CD4-positive, alpha-beta T cell treated with Interleukin-6 for 4 hours (primary cell): ENCODE measurements around the gene ANKRD45.
"Not testable (repeated sequence)": the region's sequence is repeated elsewhere in the genome, so short reads cannot be mapped to it uniquely, and the experiment has no call there.

Source experiments
- DNase-seq: peaks from one replicate; pipeline ENCODE4 v3.0.0-alpha.2; 2020; ENCODE audit warnings: mixed read lengths

The ANKRD45 gene

GRCh38 chr1:173568483-173568882 lies 101.2 kb downstream of the ANKRD45 start:
- DNase-seq, result no peak

GRCh38 chr1:173563846-173564245 lies 105.8 kb downstream of the ANKRD45 start:
- not testable (repeated sequence) for DNase-seq

GRCh38 chr1:173562813-173563212 lies 106.8 kb downstream of the ANKRD45 start:
- DNase-seq, result no peak

DNA sequence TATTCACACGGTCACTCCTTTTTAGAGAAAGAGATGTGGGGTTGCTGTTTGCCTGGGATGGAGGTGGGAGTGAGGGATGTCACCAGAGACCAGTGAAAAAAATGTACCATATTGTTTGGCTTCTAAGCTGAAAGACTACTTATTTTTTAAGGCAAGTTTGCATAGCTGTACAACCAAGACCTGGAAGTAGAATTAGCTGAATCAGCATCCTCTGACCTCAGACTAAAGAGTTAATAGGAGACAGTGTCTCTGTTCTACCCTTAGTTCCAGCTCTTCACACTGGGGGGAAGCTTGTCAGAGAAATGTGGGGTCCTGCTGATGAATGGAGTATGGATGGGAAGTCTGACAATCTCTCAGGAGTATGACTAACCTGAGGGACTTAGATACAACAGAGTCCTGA lies 108.4 kb downstream of the ANKRD45 start:
- no peak for DNase-seq

DNA sequence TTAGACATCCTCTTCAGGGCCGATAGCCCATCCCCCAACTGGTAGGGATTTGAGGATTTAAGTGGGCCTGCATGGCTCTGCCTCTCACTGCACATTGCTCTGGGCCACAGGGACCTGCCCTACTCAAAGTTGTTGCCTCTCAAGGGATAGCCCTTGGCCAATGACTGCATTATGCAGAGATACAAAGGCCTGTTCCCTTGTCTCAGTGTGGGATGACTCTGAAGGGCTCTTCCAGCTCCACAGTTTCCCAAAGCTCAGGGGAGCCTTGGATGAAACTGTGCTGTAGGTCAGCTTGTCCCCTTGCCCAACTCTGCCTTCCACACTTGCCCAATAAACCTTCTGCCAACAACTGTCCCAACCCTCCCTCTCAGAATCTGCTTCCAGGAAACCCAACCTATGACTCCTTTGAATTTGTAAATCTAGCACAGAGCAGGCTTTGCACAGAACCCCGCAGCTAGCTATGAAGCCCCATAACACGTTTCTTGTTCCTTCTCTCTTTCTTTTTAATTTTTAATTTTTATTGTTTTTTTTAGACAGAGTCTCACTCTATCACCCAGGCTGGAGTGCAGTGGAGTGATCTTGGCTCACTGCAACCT lies 109.3 kb downstream of the ANKRD45 start:
- no peak for DNase-seq
